Karpas-422 (cell line): ENCODE results near the gene PPM1E. TPM values are rescaled to one million over a fixed set of nuclear protein-coding genes. Genes with fewer than 3 reads are reported as not detected.

ENCODE experiments used
- DNase-seq: peaks from one replicate; pipeline ENCODE4 v3.0.0-alpha.2; 2015
- H2AFZ ChIP-seq: fragments of 200-600 bp; sonication (generic); 2 replicates; pipeline ENCODE4 v1.6.1; 2014; ENCODE audit warnings: antibody characterized with exemption, low read length, mixed read lengths
- H3K27ac ChIP-seq: fragments of 200-600 bp; sonication (generic); 2 replicates; pipeline ENCODE4 v1.5.1; 2014; ENCODE audit warnings: mild to moderate bottlenecking, low read length, moderate library complexity
- H3K27me3 ChIP-seq: fragments of 200-600 bp; sonication (generic); 2 replicates; pipeline ENCODE4 v1.6.1; 2014; ENCODE audit warnings: low read length, mixed read lengths
- H3K36me3 ChIP-seq: fragments of 200-600 bp; sonication (generic); 2 replicates; pipeline ENCODE4 v1.6.1; 2014; ENCODE audit warnings: low read length, mixed read lengths; ENCODE audit not compliant: insufficient read depth
- H3K4me1 ChIP-seq: fragments of 200-600 bp; sonication (generic); 2 replicates; pipeline ENCODE4 v1.6.1; 2014; ENCODE audit warnings: mild to moderate bottlenecking, low read length, mixed read lengths
- H3K4me2 ChIP-seq: fragments of 200-600 bp; sonication (generic); 2 replicates; pipeline ENCODE4 v1.6.1; 2014; ENCODE audit warnings: low read length, low read depth, mild to moderate bottlenecking; ENCODE audit not compliant: poor library complexity, severe bottlenecking
- H3K4me3 ChIP-seq: fragments of 200-600 bp; sonication (generic); 2 replicates; pipeline ENCODE4 v1.5.1; 2014; ENCODE audit warnings: mild to moderate bottlenecking, antibody characterized with exemption, low read length, mixed read lengths
- H3K79me2 ChIP-seq: fragments of 200-600 bp; sonication (generic); 2 replicates; pipeline ENCODE4 v1.6.1; 2014; ENCODE audit warnings: mild to moderate bottlenecking, low read length, mixed read lengths
- H3K9ac ChIP-seq: fragments of 200-600 bp; sonication (generic); 2 replicates; pipeline ENCODE4 v1.6.0; 2014; ENCODE audit warnings: low read length
- H3K9me2 ChIP-seq: fragments of 200-600 bp; sonication (generic), shearing (Covaris generic); replicated peaks from 2 replicates; pipeline ENCODE4 v1.6.0; 2014; ENCODE audit warnings: mild to moderate bottlenecking, low read length, moderate library complexity; ENCODE audit not compliant: insufficient read depth
- H3K9me3 ChIP-seq: fragments of 300-700, 200-600 bp; sonication (generic); 2 replicates; pipeline ENCODE4 v1.6.1; 2014; ENCODE audit warnings: low read length, mixed read lengths
- H4K20me1 ChIP-seq: fragments of 200-600 bp; sonication (generic); 2 replicates; pipeline ENCODE4 v1.6.1; 2014; ENCODE audit warnings: mild to moderate bottlenecking, antibody characterized with exemption, low read length, low read depth; ENCODE audit not compliant: insufficient read depth
- total RNA-seq: library from RNA; depleted of rRNA; stranded (reverse); fragments of >200 nt; shearing (Covaris generic); gene quantifications from 2 replicates; pipeline ENCODE4 v1.2.3, GENCODE V29; 2014; ENCODE audit warnings: low replicate concordance

PPM1E gene
- total RNA-seq, 1 experiment from 2014 or later, result 0.56 TPM

DNA sequence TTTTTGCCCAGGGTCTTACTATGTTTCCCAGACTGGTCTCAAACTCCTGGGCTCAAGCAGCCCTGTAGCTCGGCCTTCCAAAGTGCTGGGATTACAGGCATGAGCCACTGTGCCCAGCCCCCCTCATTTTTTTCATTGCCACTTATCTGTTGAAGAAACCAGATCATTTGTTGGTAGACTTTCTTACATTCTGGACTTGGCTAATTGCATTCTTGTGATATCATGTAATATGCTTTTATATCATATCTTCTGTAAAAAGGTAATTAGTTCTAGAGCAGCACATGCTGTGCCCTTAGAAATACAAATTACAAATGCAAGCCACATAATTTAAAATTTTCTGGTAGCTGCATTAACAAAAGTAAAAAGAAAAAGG is 53.9 kb downstream of the PPM1E start:
- H3K36me3 ChIP-seq, result no peaks in the 10 kb centered on the region
- H3K27ac ChIP-seq, result no peak overlapping the region
- no peaks in the 10 kb centered on the region for H4K20me1 ChIP-seq
- no peak overlapping the region for H2AFZ ChIP-seq
- H3K4me1 ChIP-seq, result no peaks in the 10 kb centered on the region
- no peaks in the 10 kb centered on the region for H3K9me3 ChIP-seq
- no peaks in the 10 kb centered on the region for H3K9me2 ChIP-seq
- H3K9ac ChIP-seq, result no peak overlapping the region
- H3K4me2 ChIP-seq, result no peak overlapping the region
- no peaks in the 10 kb centered on the region for H3K27me3 ChIP-seq
- no peak overlapping the region for H3K4me3 ChIP-seq
- no peaks in the 10 kb centered on the region for H3K79me2 ChIP-seq
- DNase-seq, result no peak

DNA sequence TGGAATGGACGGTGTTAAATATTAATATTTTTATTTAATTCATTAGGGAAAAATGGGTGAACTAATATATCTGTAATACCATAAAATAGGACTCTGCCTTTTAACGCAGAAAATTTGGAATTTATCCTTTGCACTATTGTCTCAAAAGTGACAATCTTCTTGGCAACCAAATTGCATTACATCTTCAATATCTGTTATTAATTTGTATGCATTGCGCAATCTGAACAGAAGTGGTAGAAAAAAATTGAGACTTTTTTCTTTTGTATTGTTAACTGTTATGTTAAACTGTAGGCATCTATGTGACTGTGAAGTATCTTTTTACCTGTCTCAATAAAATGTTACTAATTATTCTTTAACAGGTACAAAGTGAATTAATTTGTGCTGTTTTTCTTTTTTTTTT is 55.6 kb downstream of the PPM1E start:
- Histone ChIP-seq H3K4me1 (no peaks in the 10 kb centered on the region), H3K4me2 (no peak overlapping the region), H3K27ac (no peak overlapping the region), H3K9me3 (no peaks in the 10 kb centered on the region), H2AFZ (no peak overlapping the region), H4K20me1 (no peaks in the 10 kb centered on the region), H3K27me3 (no peaks in the 10 kb centered on the region), H3K4me3 (no peak overlapping the region), H3K79me2 (no peaks in the 10 kb centered on the region), H3K36me3 (no peaks in the 10 kb centered on the region), H3K9ac (no peak overlapping the region), H3K9me2 (no peaks in the 10 kb centered on the region)
- no peak for DNase-seq

DNA sequence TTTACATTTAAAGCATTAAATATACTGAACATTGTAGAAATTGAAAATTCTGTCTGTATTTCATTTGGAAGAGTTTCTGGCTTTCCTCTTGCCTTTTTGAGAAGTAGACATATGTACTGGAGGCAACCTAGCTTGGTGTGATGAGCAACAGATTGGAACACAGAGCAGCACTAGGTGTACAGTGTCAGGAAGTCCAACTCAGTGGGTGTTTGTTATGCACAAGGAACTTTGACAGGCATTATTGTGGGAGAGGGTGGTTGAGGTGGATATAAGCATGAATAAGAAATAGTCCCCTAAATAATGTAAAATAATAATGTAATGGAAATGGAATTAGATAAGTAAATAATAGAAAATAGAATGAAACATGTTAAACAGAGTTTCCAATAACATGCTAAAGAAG is 58.1 kb downstream of the PPM1E start:
- H3K27ac ChIP-seq, result no peak overlapping the region
- H2AFZ ChIP-seq, result no peak overlapping the region
- no peak overlapping the region for H3K4me2 ChIP-seq
- H3K9ac ChIP-seq, result no peak overlapping the region
- H3K9me2 ChIP-seq, result no peaks in the 10 kb centered on the region
- no peak for DNase-seq
- H3K79me2 ChIP-seq, result no peaks in the 10 kb centered on the region
- H3K9me3 ChIP-seq, result no peaks in the 10 kb centered on the region
- no peaks in the 10 kb centered on the region for H3K4me1 ChIP-seq
- no peaks in the 10 kb centered on the region for H4K20me1 ChIP-seq
- no peaks in the 10 kb centered on the region for H3K36me3 ChIP-seq
- H3K27me3 ChIP-seq, result no peaks in the 10 kb centered on the region
- H3K4me3 ChIP-seq, result no peak overlapping the region

DNA sequence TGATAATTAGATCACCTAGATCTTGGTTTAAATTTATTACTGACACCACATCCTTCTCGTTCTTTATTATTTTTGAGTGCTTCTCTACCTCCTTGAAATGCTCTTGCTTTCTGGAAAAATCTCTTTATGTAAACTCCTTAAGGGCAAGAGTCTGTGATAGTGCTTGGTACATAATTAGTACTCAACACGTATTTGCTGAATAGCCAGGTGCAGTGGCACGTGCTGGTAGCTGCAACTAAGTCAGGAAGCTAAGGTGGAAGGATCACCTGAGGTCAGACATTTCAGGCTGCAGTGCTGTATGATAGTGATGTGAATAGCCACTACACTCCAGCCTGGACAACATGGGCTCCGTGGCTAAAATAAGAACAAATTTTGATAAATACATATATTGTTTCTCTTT is 63.0 kb downstream of the PPM1E start:
- no peaks in the 10 kb centered on the region for H3K9me3 ChIP-seq
- no peaks in the 10 kb centered on the region for H3K36me3 ChIP-seq

DNA sequence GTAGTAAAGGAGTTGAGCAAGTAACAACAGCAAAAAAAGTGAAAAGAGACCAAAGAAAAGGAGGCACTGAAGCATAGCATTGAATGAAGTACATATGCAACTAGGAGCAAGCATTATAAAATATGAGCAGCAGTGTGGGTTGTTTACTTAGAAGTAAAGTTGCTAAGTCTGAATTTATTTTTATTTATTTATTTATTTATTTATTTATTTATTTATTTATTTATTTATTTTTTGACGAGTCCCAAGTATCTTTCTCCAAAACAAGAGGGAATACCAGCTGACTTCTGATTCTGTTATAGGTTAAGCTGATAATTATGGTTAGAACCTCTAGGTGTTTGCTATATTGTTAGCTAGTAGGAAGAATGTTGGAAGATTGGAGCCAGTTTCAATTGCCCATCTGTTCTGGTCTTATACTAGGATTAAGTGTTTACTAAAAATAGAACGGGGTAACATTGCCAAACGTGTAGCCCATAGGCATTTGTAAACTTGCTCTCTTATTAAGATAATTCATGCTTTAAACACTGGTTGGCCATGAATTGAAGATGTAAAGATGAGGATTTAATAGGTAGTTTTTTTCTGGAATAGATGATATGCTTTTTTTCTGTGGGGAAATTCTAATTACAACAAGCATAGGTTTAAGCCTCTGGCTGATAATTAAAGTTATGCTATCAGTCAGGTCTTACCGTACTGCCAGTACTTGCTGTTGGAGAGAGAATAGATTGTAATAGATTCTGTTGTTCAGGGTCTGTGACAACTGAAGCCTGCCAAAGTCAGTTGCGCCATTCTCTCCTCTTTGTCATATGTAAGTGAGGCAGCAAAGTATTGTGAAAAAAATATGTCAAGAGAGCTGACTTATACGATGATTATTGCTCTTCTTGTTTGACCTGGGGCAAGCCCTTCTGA is 66.7 kb downstream of the PPM1E start:
- Histone ChIP-seq H3K27ac (no peak overlapping the region), H2AFZ (no peak overlapping the region), H3K27me3 (no peaks in the 10 kb centered on the region), H3K79me2 (no peaks in the 10 kb centered on the region), H3K4me2 (no peak overlapping the region), H3K9ac (no peak overlapping the region), H3K9me2 (no peaks in the 10 kb centered on the region), H3K9me3 (no peaks in the 10 kb centered on the region), H3K4me1 (no peaks in the 10 kb centered on the region), H3K4me3 (no peak overlapping the region), H3K36me3 (no peaks in the 10 kb centered on the region), H4K20me1 (no peaks in the 10 kb centered on the region)
- DNase-seq, result no peak

More for the DNA sequence above, 63.0 kb downstream of the PPM1E start:
- no peak overlapping the region for H3K9ac ChIP-seq
- H3K4me2 ChIP-seq, result no peak overlapping the region
- H3K27ac ChIP-seq, result no peak overlapping the region
- H3K4me1 ChIP-seq, result no peaks in the 10 kb centered on the region
- no peaks in the 10 kb centered on the region for H3K79me2 ChIP-seq
- no peak overlapping the region for H2AFZ ChIP-seq
- no peaks in the 10 kb centered on the region for H4K20me1 ChIP-seq
- no peak overlapping the region for H3K4me3 ChIP-seq
- DNase-seq, result no peak
- H3K27me3 ChIP-seq, result no peaks in the 10 kb centered on the region
- no peaks in the 10 kb centered on the region for H3K9me2 ChIP-seq

DNA sequence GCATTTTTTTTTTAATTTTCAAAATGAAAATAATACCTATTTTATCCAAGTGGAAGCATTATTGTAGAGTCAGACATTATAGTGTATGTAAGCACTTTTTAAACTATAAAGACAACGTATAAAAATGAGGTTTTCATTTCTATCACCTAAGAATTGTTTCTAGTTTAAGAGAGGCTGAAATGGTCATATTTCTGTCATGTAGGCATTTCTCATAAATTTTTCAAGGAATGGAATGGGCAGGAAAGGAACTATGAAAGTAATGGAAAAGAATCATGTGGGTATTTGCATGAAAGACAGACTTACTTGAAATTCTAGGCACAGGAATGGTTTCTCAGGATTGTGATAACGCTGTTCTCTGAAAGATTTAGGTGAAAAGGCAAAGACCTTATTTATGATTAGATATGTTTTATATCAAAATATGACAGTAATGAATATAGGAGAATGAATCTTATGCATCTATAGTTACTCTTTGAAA is 67.4 kb downstream of the PPM1E start:
- Histone ChIP-seq H3K4me2 (no peak overlapping the region), H3K79me2 (no peaks in the 10 kb centered on the region), H3K9ac (no peak overlapping the region), H2AFZ (no peak overlapping the region), H3K27ac (no peak overlapping the region), H4K20me1 (no peaks in the 10 kb centered on the region), H3K27me3 (no peaks in the 10 kb centered on the region), H3K4me3 (no peak overlapping the region), H3K9me2 (no peaks in the 10 kb centered on the region), H3K9me3 (no peaks in the 10 kb centered on the region), H3K36me3 (no peaks in the 10 kb centered on the region), H3K4me1 (no peaks in the 10 kb centered on the region)
- DNase-seq, result no peak

DNA sequence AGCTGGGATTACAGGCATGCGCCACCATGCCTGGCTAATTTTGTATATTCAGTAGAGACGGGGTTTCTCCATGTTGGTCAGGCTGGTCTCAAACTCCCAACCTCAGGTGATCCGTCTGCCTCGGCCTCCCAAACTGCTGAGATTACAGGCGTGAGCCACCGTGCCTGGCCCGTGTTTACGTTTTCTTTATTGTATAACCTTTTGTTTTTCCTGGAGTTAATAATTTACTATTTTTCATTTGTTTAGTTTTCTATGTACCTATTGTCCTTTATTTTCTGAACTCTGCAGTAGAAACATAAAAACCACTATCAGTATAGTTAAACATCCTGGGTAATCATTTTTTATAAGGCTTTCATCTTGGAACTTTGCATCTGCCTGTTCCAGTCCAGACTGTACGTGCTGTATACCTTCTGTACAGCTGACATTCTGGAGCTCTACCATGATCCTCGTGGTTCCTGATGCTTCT is 73.6 kb downstream of the PPM1E start:
- no peak for DNase-seq
- Histone ChIP-seq H2AFZ (no peak overlapping the region), H3K79me2 (no peaks in the 10 kb centered on the region), H3K4me3 (no peak overlapping the region), H3K9ac (no peak overlapping the region), H3K36me3 (no peaks in the 10 kb centered on the region), H3K4me2 (no peak overlapping the region), H3K9me2 (no peaks in the 10 kb centered on the region), H3K27ac (no peak overlapping the region), H3K27me3 (no peaks in the 10 kb centered on the region), H3K4me1 (peaks cover 19% of the 10 kb centered on the region), H3K9me3 (no peaks in the 10 kb centered on the region), H4K20me1 (no peaks in the 10 kb centered on the region)

DNA sequence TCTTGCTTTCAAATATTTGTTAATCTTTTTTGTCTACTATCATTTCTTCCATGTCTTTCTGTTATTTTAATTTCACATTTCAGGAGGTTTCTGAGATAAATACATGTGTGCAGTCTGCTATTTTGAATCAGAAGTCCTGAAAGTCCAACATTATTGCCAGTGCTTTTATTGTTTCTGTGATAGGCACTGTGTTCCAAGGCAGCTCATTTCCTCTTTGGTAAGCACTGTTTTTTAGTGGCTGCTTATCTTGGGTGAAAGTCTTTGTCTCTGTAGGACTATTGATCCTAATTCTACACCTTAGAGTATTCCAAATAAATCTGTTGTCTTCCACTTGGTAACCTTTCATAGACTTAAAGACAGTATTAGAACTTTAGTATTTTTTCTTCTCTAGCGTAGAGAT is 76.1 kb downstream of the PPM1E start:
- DNase-seq, result no peak
- H3K4me3 ChIP-seq, result no peak overlapping the region

More for the DNA sequence above, 76.1 kb downstream of the PPM1E start:
- Histone ChIP-seq H3K36me3 (no peaks in the 10 kb centered on the region), H3K27me3 (no peaks in the 10 kb centered on the region), H3K4me2 (no peak overlapping the region), H2AFZ (no peak overlapping the region), H3K27ac (no peak overlapping the region), H4K20me1 (no peaks in the 10 kb centered on the region), H3K9me3 (no peaks in the 10 kb centered on the region), H3K79me2 (no peaks in the 10 kb centered on the region), H3K9me2 (no peaks in the 10 kb centered on the region), H3K9ac (no peak overlapping the region), H3K4me1 (peaks cover 20% of the 10 kb centered on the region)
